K562 (cell line): ENCODE data around the gene GNAI3. TPM values are rescaled to one million over a fixed set of nuclear protein-coding genes. Genes with fewer than 3 reads are reported as not detected.

Experiments
- ATAC-seq: fragments of 200-7000 bp; cut with Tn5 transposase; 3 replicates; pipeline ENCODE4 v1.9.1; 2020; ENCODE audit warnings: moderate library complexity
- BruUV-seq: library from RNA; stranded (reverse); fragments of 400-500 nt; replicated peaks from 2 replicates; lab custom pipeline; 2021; lab: Mats Ljungman, UMichigan
- CTCF ChIA-PET: fragments of 300-600 bp; formaldehyde crosslinking; extraction: SDS; loops from one replicate; lab custom pipeline; 2021; ENCODE audit warnings: low intra/inter-chr PET ratio; lab: Yijun Ruan, JAX
- POLR2A ChIA-PET: fragments of 300-600, 350-650 bp; sonication (Branson Sonifier 250); formaldehyde crosslinking; extraction: SDS; loops from one replicate; lab custom pipeline; 2021; ENCODE audit warnings: antibody characterized with exemption, inconsistent platforms; lab: Yijun Ruan, JAX
- DNase-seq, 4 experiments: peaks; one replicate each; pipeline versions ENCODE4 v3.0.0 to v3.0.0-alpha.2; 2011 to 2018; ENCODE audit warnings: low spot score in 3 of 4, mixed read lengths in 3 of 4; ENCODE audit errors: extremely low read depth in 1 of 4
- FAIRE-seq: peaks from 2 replicates; lab custom pipeline; 2011; peaks lifted over from hg19 to GRCh38; lab: Jason Lieb, UNC
- H2AFZ ChIP-seq: 2 replicates; pipeline ENCODE4 v1.6.0; 2011; ENCODE audit warnings: low read depth, low read length, control low read depth, inconsistent platforms
- H3K27ac ChIP-seq: fragments of 200-600 bp; 3 replicates; pipeline ENCODE4 v1.8.0; 2011; ENCODE audit warnings: low read depth, mild to moderate bottlenecking, control low read depth, inconsistent platforms, low read length, moderate library complexity, mixed read lengths; ENCODE audit errors: extremely low read depth
- H3K27me3 ChIP-seq, 2 experiments: fragments of 300-600 bp in 1 of 2; 2 replicates in 1 of 2; 3 replicates in 1 of 2; pipeline versions ENCODE4 v1.6.0 to v1.8.0; 2011; ENCODE audit warnings: inconsistent platforms in 2 of 2, low read length in 2 of 2, mild to moderate bottlenecking in 1 of 2, mixed read lengths in 1 of 2, moderate library complexity in 1 of 2; ENCODE audit not compliant: control insufficient read depth in 2 of 2, insufficient read depth in 2 of 2
- H3K36me3 ChIP-seq: fragments of 300-600 bp; 3 replicates; pipeline ENCODE4 v1.8.0; 2011; ENCODE audit warnings: mild to moderate bottlenecking, low read length, inconsistent platforms; ENCODE audit not compliant: control insufficient read depth, insufficient read depth
- H3K4me1 ChIP-seq, 2 experiments: fragments of 200-600 bp in 1 of 2; replicated peaks in 1 of 2; 2 replicates in 1 of 2; 3 replicates in 1 of 2; pipeline versions ENCODE4 v1.5.1 to v1.8.0; 2011; ENCODE audit warnings: inconsistent platforms in 2 of 2, low read length in 2 of 2, mild to moderate bottlenecking in 1 of 2, mixed read lengths in 1 of 2, moderate library complexity in 1 of 2; ENCODE audit not compliant: control insufficient read depth in 2 of 2, insufficient read depth in 2 of 2
- H3K4me2 ChIP-seq: 2 replicates; pipeline ENCODE4 v1.6.1; 2011; ENCODE audit warnings: low read length, control low read depth, inconsistent platforms, mixed read lengths; ENCODE audit not compliant: insufficient read depth
- H3K4me3 ChIP-seq: fragments of 200-600 bp; sonication (generic), shearing (Covaris generic); 2 replicates; pipeline ENCODE4 v1.5.1; 2016; ENCODE audit warnings: control low read depth, inconsistent platforms
- H3K79me2 ChIP-seq: fragments of 200-600 bp; 3 replicates; pipeline ENCODE4 v1.8.0; 2011; ENCODE audit warnings: low read length, inconsistent platforms; ENCODE audit not compliant: control insufficient read depth, insufficient read depth
- H3K9ac ChIP-seq, 2 experiments: 2 replicates each; pipeline versions ENCODE4 v1.6.0 to v1.6.1; 2011; ENCODE audit warnings: low read depth in 2 of 2, low read length in 2 of 2, control low read depth in 1 of 2, inconsistent platforms in 1 of 2, mild to moderate bottlenecking in 1 of 2, mixed read lengths in 1 of 2; ENCODE audit not compliant: insufficient read depth in 1 of 2
- H3K9me1 ChIP-seq: one replicate; pipeline ENCODE4 v1.6.0; 2011; ENCODE audit warnings: inconsistent platforms, mild to moderate bottlenecking, low read length, moderate library complexity; ENCODE audit not compliant: control insufficient read depth, insufficient read depth
- H3K9me3 ChIP-seq: replicated peaks from 2 replicates; pipeline ENCODE4 v1.5.1; 2011; ENCODE audit warnings: low read depth, low read length, inconsistent platforms; ENCODE audit not compliant: control insufficient read depth, insufficient read depth
- H4K20me1 ChIP-seq: replicated peaks from 2 replicates; pipeline ENCODE4 v1.6.1; 2011; ENCODE audit warnings: low read length, inconsistent platforms, mixed read lengths; ENCODE audit not compliant: control insufficient read depth, insufficient read depth
- BCL6 ChIP-seq: fragments of 250-450 bp; sonication (Bioruptor Pico); IDR thresholded peaks from 2 replicates; pipeline ENCODE4 v1.4.0; 2020
- CEBPG ChIP-seq, 3 experiments: fragments of 200-800 bp in 1 of 3; sonication (Bioruptor generic) in 1 of 3; sonication (generic) in 1 of 3; formaldehyde crosslinking in 1 of 3; IDR thresholded peaks in 2 of 3; conservative IDR thresholded peaks in 1 of 3; 2 replicates each; pipeline versions ENCODE4 v1.6.1 to v1.8.0; 2016 to 2022; ENCODE audit warnings: missing compliant biosample characterization in 2 of 3, missing genetic modification characterization in 2 of 3, mild to moderate bottlenecking in 1 of 3, missing genetic modification reagents in 1 of 3
- HMGN3 ChIP-seq: IDR thresholded peaks from 2 replicates; pipeline ENCODE4 v1.6.1; 2011; ENCODE audit warnings: borderline replicate concordance, low read depth, mild to moderate bottlenecking, mixed read lengths, low read length; ENCODE audit not compliant: insufficient read length; ENCODE audit errors: extremely low read depth
- KDM1A ChIP-seq, 2 experiments: fragments of 450-650 bp; IDR thresholded peaks; 2 replicates each; pipeline ENCODE4 v1.6.1; 2016; ENCODE audit warnings: mild to moderate bottlenecking in 2 of 2
- PML ChIP-seq: IDR thresholded peaks from 2 replicates; pipeline ENCODE4 v1.6.1; 2012; ENCODE audit warnings: low read length, inconsistent platforms
- PPARD ChIP-seq: fragments of 250-450 bp; sonication (Bioruptor Pico); IDR thresholded peaks from 2 replicates; pipeline ENCODE4 v1.8.0; 2022; ENCODE audit warnings: inconsistent platforms, mild to moderate bottlenecking, moderate library complexity
- PTTG1 ChIP-seq: fragments of 450-650 bp; IDR thresholded peaks from 2 replicates; pipeline ENCODE4 v1.6.1; 2016; ENCODE audit warnings: low read depth, mild to moderate bottlenecking, missing genetic modification characterization, missing compliant biosample characterization
- TGIF2 ChIP-seq: sonication (generic); formaldehyde crosslinking; IDR thresholded peaks from 2 replicates; pipeline ENCODE4 v1.8.1; 2022; ENCODE audit warnings: mild to moderate bottlenecking, missing genetic modification reagents, moderate library complexity
- ZNF224 ChIP-seq: sonication (generic); formaldehyde crosslinking; IDR thresholded peaks from 2 replicates; pipeline ENCODE4 v1.8.0; 2022; ENCODE audit warnings: mild to moderate bottlenecking, missing genetic modification reagents
- WGBS: fragments of 100-300 bp; shearing (Covaris generic); methylation state at CpG from one replicate; pipeline ENCODE4 v1.1.6; 2016; ENCODE audit warnings: low coverage, mixed read lengths; ENCODE audit not compliant: insufficient coverage; ENCODE audit errors: missing lambda C conversion rate; 5-methylcytosine and 5-hydroxymethylcytosine counted together
- in situ Hi-C: fragments of 300-500 bp; cut with MboI; formaldehyde crosslinking; loops from 4 replicates; pipeline ENCODE4 v1.15.0; 2018; ENCODE audit warnings: inconsistent platforms, mixed read lengths
- intact Hi-C: fragments of 100-400 bp; cut with micrococcal nuclease; formaldehyde crosslinking; loops from 2 replicates; pipeline ENCODE4 v1.14.2; 2022
- polyA plus RNA-seq, 8 experiments: library from polyadenylated mRNA; depleted of rRNA in 4 of 8; stranded (reverse) in 5 of 8; unstranded in 3 of 8; fragments of >200 nt; fragmentation: Nextera tagmentation in 2 of 8; fragmentation: Illumina TruSeq in 1 of 8; extraction: Ambion mirVana in 2 of 8; extraction: Trizol in 1 of 8; gene quantifications; 2 replicates each; pipeline versions ENCODE4 v1.2.1 to v1.2.3, GENCODE V29; 2011 to 2014; ENCODE audit warnings: inconsistent platforms in 1 of 8, missing spikeins in 1 of 8
- total RNA-seq, 7 experiments: library from RNA; depleted of rRNA in 6 of 7; stranded (reverse); fragments of >200 nt in 6 of 7; fragmentation: Illumina TruSeq in 2 of 7; extraction: Trizol in 2 of 7; gene quantifications; 2 replicates each; pipeline versions ENCODE4 v1.2.1 to v1.2.3, GENCODE V29; 2011 to 2021; ENCODE audit warnings: low replicate concordance in 1 of 7
- TF ChIP-seq, protein P1 (sequence below): fragments of 250-450 bp; sonication (Bioruptor Pico); IDR thresholded peaks from 2 replicates; pipeline ENCODE4 v1.5.0; 2021; ENCODE audit warnings: mild to moderate bottlenecking, moderate library complexity

The GNAI3 gene
- total and polyA plus RNA-seq, 9 of the 15 experiments (the other 6 are each of a cell fraction or from before 2014, with no cell fraction given), result 6.3 to 13.2 (median 8.9) TPM

DNA sequence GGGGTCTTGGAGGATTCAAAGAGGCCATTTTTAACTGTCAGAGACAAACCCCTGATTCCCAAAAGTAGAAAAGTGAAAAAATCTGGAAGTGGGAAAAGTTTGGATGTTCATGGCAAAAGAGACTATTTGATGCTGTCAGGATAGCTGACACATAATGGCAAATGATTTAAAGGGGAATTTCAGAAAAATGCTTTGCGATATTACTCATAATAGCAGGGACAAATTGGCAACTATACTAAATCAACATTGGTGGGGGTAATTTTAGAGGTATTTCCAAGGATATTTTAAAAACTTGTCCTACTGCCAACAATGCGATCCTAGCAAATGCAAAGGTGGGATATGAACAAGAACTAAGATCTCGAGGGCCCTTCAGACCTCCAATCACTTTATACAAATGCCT lies 102.2 kb downstream of the GNAI3 start:
- peaks cover 0 to 7% of the 10 kb centered on the region in 2 experiments; a peak in 3 of 5 replicates for H3K4me1 ChIP-seq
- TF ChIP-seq BCL6, result no peak
- TF ChIP-seq KDM1A (IDR thresholded peaks at IDR 0.05), result no peak
- no peak for TF ChIP-seq ZNF224 (CRISPR knock-in tag)
- TF ChIP-seq, all 486 proteins: peak for 0
- Histone ChIP-seq H3K9me1 (no peaks in the 10 kb centered on the region), H3K4me2 (no peak overlapping the region), H3K79me2 (no peaks in the 10 kb centered on the region), H3K36me3 (no peaks in the 10 kb centered on the region), H3K27ac (no peak overlapping the region), H3K9me3 (no peaks in the 10 kb centered on the region; the same call in 1 of the 2 replicates), H3K27me3 (0 out of 5 replicates have a peak, but pooled peaks cover 0 to 2% of the 10 kb centered on the region in 2 experiments), H2AFZ (no peak overlapping the region), H3K4me3 (no peak overlapping the region), H4K20me1 (no peaks in the 10 kb centered on the region), H3K9ac (no peak overlapping the region)
- ATAC-seq, result no peak
- FAIRE-seq, result peak; percentile 48
- intact Hi-C loops (loop anchor here (1.0 kb wide), 1 partner anchor 7 kb away; no protein-coding TSS in a partner anchor), in situ Hi-C loops (no loop called here)
- POLR2A ChIA-PET, result interaction anchor here (0.6 to 2.7 kb wide), 8 partner anchors 11 to 109 kb away, joined by 3 to 10 read pairs (median 3); partner anchors contain the start of gene GNAI3
- 17% methylated on average over 3 of the region's 3 CpGs for WGBS
- DNase-seq, result no peak
- CTCF ChIA-PET, result interaction anchor here (0.6 to 3.0 kb wide), 5 partner anchors 10 to 395 kb away, joined by 3 to 22 read pairs (median 3); no protein-coding TSS in a partner anchor
- no TSS peak for BruUV-seq

DNA sequence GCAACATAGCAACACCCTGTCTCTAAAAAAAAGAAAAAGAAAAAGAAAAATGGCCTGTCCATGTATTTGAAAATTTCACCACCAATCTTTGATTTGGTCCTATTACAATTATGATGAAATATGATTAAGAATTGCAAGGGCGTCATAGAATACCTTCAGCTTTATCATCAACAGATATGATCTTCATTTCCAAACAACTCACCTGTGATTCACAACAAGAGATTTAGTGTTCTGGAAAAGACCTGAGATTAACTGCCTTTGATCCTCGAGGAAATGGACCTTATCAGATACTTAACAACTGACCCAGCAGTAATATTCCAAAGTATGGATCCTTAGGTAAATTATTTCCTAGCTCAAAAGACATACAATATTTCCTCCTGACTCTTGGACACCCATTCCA lies 104.0 kb downstream of the GNAI3 start:
- FAIRE-seq, result no peak
- no peaks in the 10 kb centered on the region for H3K9me1 ChIP-seq
- no peak for ATAC-seq
- in situ Hi-C loops, result no loop called here
- H3K79me2 ChIP-seq, result 0 out of 3 replicates have a peak, but pooled peaks cover 2% of the 10 kb centered on the region
- intact Hi-C loops, result no loop called here
- H4K20me1 ChIP-seq, result no peaks in the 10 kb centered on the region
- H3K9ac ChIP-seq, result no peak overlapping the region
- no peak for DNase-seq
- 11% methylated on average over 2 of the region's 2 CpGs for WGBS
- BruUV-seq, result no TSS peak
- ChIA-PET POLR2A (interaction anchor here (1.1 to 1.8 kb wide), 2 partner anchors 13 to 15 kb away, joined by 4 to 5 read pairs; no protein-coding TSS in a partner anchor), CTCF (no interaction called here)
- no peak overlapping the region for H2AFZ ChIP-seq
- H3K27me3 ChIP-seq, result 0 out of 5 replicates have a peak, but pooled peaks cover 0 to 2% of the 10 kb centered on the region in 2 experiments
- peaks cover 0 to 19% of the 10 kb centered on the region in 2 experiments; a peak in 3 of 5 replicates for H3K4me1 ChIP-seq
- H3K9me3 ChIP-seq, result no peaks in the 10 kb centered on the region
- no peak overlapping the region for H3K4me2 ChIP-seq
- H3K27ac ChIP-seq, result no peak overlapping the region
- H3K4me3 ChIP-seq, result no peak overlapping the region
- H3K36me3 ChIP-seq, result no peaks in the 10 kb centered on the region
- no peak for TF ChIP-seq HMGN3
- TF ChIP-seq, protein P1, sequence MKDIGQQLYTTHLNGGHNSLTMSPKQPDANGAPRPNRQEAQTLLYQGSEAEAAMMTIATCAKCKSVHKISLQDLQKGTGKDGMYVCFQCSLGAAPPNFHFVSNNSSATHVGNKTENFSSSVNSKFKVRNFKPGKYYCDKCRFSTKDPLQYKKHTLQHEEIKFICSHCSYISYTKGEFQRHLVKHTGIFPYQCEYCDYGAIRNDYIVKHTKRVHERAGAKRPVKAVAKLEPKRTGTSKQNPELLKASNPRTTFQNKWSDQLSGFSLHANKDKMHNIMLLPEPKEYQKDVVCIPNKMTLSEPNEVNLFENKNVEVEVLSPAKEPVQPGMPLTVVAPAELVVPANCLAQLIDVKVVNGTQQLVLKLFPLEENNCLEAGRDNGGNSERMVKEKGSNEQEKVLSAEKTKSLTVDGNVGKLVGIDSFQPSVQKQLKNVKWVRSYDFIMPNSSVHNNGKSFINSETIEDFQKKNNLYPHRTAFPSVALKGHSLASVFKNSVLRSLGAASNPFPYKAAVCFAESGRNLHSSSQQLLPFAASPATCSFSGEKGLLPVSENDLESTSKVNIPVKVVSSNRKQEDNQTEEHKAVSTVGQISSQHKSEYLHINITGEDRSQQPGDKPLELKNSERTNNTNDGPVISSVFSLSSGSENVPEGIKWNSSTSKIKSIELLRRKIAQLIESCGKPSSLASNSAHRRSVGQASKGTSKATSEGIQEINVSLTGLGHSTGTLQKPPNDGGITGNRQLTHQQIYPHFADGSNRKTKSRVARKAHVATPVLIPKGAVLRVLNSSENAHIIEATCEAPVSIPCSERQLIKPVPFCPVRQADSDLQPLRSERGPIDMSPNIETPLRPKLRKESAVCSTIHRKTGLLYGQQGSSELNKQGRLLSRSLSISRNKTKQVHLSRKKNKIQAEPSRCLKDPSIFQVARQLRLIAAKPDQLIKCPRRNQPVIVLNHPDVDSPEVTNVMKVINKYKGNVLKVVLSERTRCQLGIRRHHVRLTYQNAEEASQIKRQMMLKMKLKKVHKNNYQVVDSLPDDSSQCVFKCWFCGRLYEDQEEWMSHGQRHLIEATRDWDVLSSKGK, result no peak
- no peak for TF ChIP-seq PML
- TF ChIP-seq TGIF2 (CRISPR knock-in tag), result no peak
- no peak for TF ChIP-seq PPARD (CRISPR knock-in tag)
- TF ChIP-seq PTTG1 (tag), result no peak
- TF ChIP-seq CEBPG (CRISPR knock-in tag; IDR thresholded peaks at IDR 0.05), result no peak
- TF ChIP-seq CEBPG (tag; conservative IDR thresholded peaks at IDR 0.05 in 1 of 2, IDR thresholded peaks at IDR 0.05 in 1 of 2), result peak; percentile 44 to 54; a peak in 3 of 4 replicates
